ENCODE measurements around the gene ILF3.

ILF3 gene

GRCh38 chr19:10694706-10695307 lies 40.7 kb downstream of the ILF3 start:
- in situ Hi-C loops (cut with HindIII; ENCODE audit: low sequenced_read_pairs): no loop called here

- in situ Hi-C loops (cut with HindIII; ENCODE audit: low sequenced_read_pairs): no loop called here
Observed at GRCh38 chr19:10695401-10696398, 41.6 kb downstream of the ILF3 start.

GRCh38 chr19:10699650-10700335 lies 45.6 kb downstream of the ILF3 start:
- in situ Hi-C loops (cut with HindIII; ENCODE audit: low sequenced_read_pairs): no loop called here

- in situ Hi-C loops (cut with HindIII; ENCODE audit: low sequenced_read_pairs): no loop called here
Observed at GRCh38 chr19:10701955-10702525, 47.9 kb downstream of the ILF3 start.

- in situ Hi-C loops (cut with HindIII; ENCODE audit: low sequenced_read_pairs): no loop called here
Observed at GRCh38 chr19:10706990-10707389, 52.8 kb downstream of the ILF3 start.

- in situ Hi-C loops (cut with HindIII; ENCODE audit: low sequenced_read_pairs): no loop called here
Observed at GRCh38 chr19:10707440-10707839, 53.3 kb downstream of the ILF3 start.

- in situ Hi-C loops (cut with HindIII; ENCODE audit: low sequenced_read_pairs): no loop called here
Observed at GRCh38 chr19:10708291-10708690, 54.1 kb downstream of the ILF3 start.

- in situ Hi-C loops (cut with HindIII; ENCODE audit: low sequenced_read_pairs): no loop called here
Observed at GRCh38 chr19:10712045-10712444, 57.9 kb downstream of the ILF3 start.

- in situ Hi-C loops (cut with HindIII; ENCODE audit: low sequenced_read_pairs): no loop called here
Observed at GRCh38 chr19:10712754-10713153, 58.6 kb downstream of the ILF3 start.

GRCh38 chr19:10713317-10713716 lies 59.2 kb downstream of the ILF3 start:
- in situ Hi-C loops (cut with HindIII; ENCODE audit: low sequenced_read_pairs): no loop called here

GRCh38 chr19:10717054-10717355 lies 62.9 kb downstream of the ILF3 start:
- in situ Hi-C loops (cut with HindIII; ENCODE audit: low sequenced_read_pairs): no loop called here

- in situ Hi-C loops (cut with HindIII; ENCODE audit: low sequenced_read_pairs): no loop called here
Observed at GRCh38 chr19:10717356-10718204, 63.4 kb downstream of the ILF3 start, which contains the start of gene DNM2. TSS of gene DNM2 (plus strand) at chr19:10718079. CDS start at chr19:10718243, 164 bp downstream.

- in situ Hi-C loops (cut with HindIII; ENCODE audit: low sequenced_read_pairs): no loop called here
Observed at GRCh38 chr19:10718205-10719196, 64.4 kb downstream of the ILF3 start.

- in situ Hi-C loops (cut with HindIII; ENCODE audit: low sequenced_read_pairs): no loop called here
Observed at GRCh38 chr19:10719466-10719961, 65.4 kb downstream of the ILF3 start.

GRCh38 chr19:10720607-10721125 lies 66.5 kb downstream of the ILF3 start:
- in situ Hi-C loops (cut with HindIII; ENCODE audit: low sequenced_read_pairs): no loop called here

- in situ Hi-C loops (cut with HindIII; ENCODE audit: low sequenced_read_pairs): no loop called here
Observed at GRCh38 chr19:10723591-10723990, 69.4 kb downstream of the ILF3 start.

GRCh38 chr19:10724573-10725071 lies 70.5 kb downstream of the ILF3 start:
- in situ Hi-C loops (cut with HindIII; ENCODE audit: low sequenced_read_pairs): no loop called here

GRCh38 chr19:10725415-10725814 lies 71.3 kb downstream of the ILF3 start:
- in situ Hi-C loops (cut with HindIII; ENCODE audit: low sequenced_read_pairs): no loop called here

GRCh38 chr19:10726268-10726667 lies 72.1 kb downstream of the ILF3 start:
- in situ Hi-C loops (cut with HindIII; ENCODE audit: low sequenced_read_pairs): no loop called here
